PFSK-1 (cell line): ENCODE results near the gene MYOZ3.

Experiments used
- POLR2AphosphoS5 ChIP-seq: IDR thresholded peaks from 2 replicates; pipeline ENCODE4 v1.6.1; 2012; ENCODE audit warnings: low read depth, mild to moderate bottlenecking, control low read depth, low read length, moderate library complexity
- SIN3A ChIP-seq: IDR thresholded peaks from 2 replicates; pipeline ENCODE4 v1.6.1; 2012; ENCODE audit warnings: mild to moderate bottlenecking, low read length, moderate library complexity, borderline replicate concordance; ENCODE audit not compliant: insufficient read depth
- TAF1 ChIP-seq: IDR thresholded peaks from 2 replicates; pipeline ENCODE4 v1.6.1; 2012; ENCODE audit warnings: low read length, control low read depth, borderline replicate concordance; ENCODE audit not compliant: insufficient read depth
- TF ChIP-seq, protein P1 (sequence below), 2 experiments: IDR thresholded peaks; 2 replicates each; pipeline versions ENCODE4 v1.6.1 to v1.8.0; 2011 to 2012; ENCODE audit warnings: low read depth in 2 of 2, low read length in 2 of 2, control low read depth in 1 of 2, inconsistent platforms in 1 of 2, mild to moderate bottlenecking in 1 of 2, moderate library complexity in 1 of 2; ENCODE audit not compliant: insufficient read depth in 1 of 2

DNA sequence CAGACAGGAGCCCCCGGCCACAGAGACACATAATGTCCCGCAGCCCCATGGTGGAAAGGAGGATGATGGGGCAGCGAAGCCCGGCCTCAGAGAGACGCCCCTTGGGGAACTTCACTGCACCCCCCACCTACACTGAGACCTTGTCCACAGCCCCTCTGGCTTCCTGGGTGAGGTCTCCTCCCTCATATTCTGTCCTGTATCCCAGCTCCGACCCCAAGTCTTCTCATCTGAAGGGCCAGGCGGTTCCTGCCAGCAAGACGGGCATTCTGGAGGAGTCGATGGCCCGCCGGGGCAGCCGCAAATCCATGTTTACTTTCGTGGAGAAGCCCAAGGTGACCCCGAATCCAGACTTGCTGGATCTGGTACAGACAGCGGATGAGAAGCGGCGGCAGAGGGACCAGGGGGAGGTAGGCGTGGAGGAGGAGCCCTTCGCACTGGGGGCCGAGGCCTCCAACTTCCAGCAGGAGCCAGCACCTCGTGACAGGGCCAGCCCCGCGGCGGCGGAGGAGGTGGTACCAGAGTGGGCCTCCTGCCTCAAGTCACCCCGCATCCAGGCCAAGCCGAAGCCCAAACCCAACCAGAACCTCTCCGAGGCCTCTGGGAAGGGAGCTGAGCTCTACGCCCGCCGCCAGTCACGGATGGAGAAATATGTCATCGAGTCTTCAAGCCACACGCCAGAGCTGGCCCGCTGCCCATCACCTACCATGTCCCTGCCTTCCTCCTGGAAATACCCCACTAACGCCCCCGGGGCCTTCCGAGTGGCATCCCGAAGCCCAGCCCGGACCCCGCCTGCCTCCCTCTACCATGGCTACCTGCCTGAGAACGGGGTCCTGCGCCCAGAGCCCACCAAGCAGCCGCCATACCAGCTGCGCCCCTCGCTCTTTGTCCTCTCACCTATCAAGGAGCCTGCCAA, 11.7 kb upstream of the MYOZ3 start:
- TF ChIP-seq TAF1 (no peak), POLR2AphosphoS5 (no peak), SIN3A (no peak)
- TF ChIP-seq, protein P1, sequence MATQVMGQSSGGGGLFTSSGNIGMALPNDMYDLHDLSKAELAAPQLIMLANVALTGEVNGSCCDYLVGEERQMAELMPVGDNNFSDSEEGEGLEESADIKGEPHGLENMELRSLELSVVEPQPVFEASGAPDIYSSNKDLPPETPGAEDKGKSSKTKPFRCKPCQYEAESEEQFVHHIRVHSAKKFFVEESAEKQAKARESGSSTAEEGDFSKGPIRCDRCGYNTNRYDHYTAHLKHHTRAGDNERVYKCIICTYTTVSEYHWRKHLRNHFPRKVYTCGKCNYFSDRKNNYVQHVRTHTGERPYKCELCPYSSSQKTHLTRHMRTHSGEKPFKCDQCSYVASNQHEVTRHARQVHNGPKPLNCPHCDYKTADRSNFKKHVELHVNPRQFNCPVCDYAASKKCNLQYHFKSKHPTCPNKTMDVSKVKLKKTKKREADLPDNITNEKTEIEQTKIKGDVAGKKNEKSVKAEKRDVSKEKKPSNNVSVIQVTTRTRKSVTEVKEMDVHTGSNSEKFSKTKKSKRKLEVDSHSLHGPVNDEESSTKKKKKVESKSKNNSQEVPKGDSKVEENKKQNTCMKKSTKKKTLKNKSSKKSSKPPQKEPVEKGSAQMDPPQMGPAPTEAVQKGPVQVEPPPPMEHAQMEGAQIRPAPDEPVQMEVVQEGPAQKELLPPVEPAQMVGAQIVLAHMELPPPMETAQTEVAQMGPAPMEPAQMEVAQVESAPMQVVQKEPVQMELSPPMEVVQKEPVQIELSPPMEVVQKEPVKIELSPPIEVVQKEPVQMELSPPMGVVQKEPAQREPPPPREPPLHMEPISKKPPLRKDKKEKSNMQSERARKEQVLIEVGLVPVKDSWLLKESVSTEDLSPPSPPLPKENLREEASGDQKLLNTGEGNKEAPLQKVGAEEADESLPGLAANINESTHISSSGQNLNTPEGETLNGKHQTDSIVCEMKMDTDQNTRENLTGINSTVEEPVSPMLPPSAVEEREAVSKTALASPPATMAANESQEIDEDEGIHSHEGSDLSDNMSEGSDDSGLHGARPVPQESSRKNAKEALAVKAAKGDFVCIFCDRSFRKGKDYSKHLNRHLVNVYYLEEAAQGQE (IDR thresholded peaks at IDR 0.05; ENCODE audit: insufficient read depth in 1 of 2, low read depth in 2 of 2, low read length in 2 of 2) = no peak
